ENCODE results near the gene CLDND2. TPM values are rescaled to one million over a fixed set of nuclear protein-coding genes. Genes with fewer than 3 reads are reported as not detected.

The CLDND2 gene
- total and polyA plus RNA-seq, 2 of the 8 experiments (the other 6 are each of a cell fraction or from before 2014, with no cell fraction given): 0.21 to 0.56 TPM

GRCh38 chr19:51319649-51320279 is 49.0 kb downstream of the CLDND2 start:
- no peak overlapping the region for H3K56ac ChIP-seq (replicated peaks; ENCODE audit: insufficient read length, low read depth, low read length)
- CTCF ChIA-PET (ENCODE audit: partially characterized antibody): interaction anchor here (0.9 to 1.2 kb wide), 4 partner anchors 18 to 342 kb away, joined by 3 to 4 read pairs (median 3); partner anchors contain the start of gene SIGLEC10
- DNase-seq (ENCODE audit: low read depth in 1 of 2, low spot score in 2 of 2): no peak
- TF ChIP-seq SAP30 (IDR thresholded peaks at IDR 0.05; ENCODE audit: insufficient read depth, insufficient replicate concordance, low read length) (no peak), SP1 (IDR thresholded peaks at IDR 0.05; ENCODE audit: low read depth, low read length) (no peak), SIRT6 (IDR thresholded peaks at IDR 0.05; ENCODE audit: low read length) (no peak), BRCA1 (IDR thresholded peaks at IDR 0.05; ENCODE audit: low read depth, low read length) (no peak), SP4 (IDR thresholded peaks at IDR 0.05; ENCODE audit: low read length) (no peak), EP300 (IDR thresholded peaks at IDR 0.05; ENCODE audit: borderline replicate concordance in 1 of 2, low read depth in 2 of 2, low read length in 2 of 2) (no peak), YY1 (IDR thresholded peaks at IDR 0.05; ENCODE audit: low read depth, low read length) (no peak), TEAD4 (IDR thresholded peaks at IDR 0.05; ENCODE audit: low read depth, low read length) (no peak), CHD1 (IDR thresholded peaks at IDR 0.05; ENCODE audit: low read depth, low read length) (no peak)
- TF ChIP-seq, protein P1, sequence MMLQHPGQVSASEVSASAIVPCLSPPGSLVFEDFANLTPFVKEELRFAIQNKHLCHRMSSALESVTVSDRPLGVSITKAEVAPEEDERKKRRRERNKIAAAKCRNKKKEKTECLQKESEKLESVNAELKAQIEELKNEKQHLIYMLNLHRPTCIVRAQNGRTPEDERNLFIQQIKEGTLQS (IDR thresholded peaks at IDR 0.05; ENCODE audit: insufficient read depth, low read depth, low read length): no peak
- TF ChIP-seq, protein P2, sequence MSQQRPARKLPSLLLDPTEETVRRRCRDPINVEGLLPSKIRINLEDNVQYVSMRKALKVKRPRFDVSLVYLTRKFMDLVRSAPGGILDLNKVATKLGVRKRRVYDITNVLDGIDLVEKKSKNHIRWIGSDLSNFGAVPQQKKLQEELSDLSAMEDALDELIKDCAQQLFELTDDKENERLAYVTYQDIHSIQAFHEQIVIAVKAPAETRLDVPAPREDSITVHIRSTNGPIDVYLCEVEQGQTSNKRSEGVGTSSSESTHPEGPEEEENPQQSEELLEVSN (IDR thresholded peaks at IDR 0.05): no peak

More at GRCh38 chr19:51319649-51320279, 49.0 kb downstream of the CLDND2 start:
- 92% methylated on average over 9 of the region's 14 CpGs; no CpG with 5 or more reads in 1 of the 2 experiments for WGBS, 2 experiments (ENCODE audit: extremely low coverage in 1 of 2, insufficient coverage in 1 of 2, insufficient read length in 1 of 2, insufficient replicate concordance in 2 of 2, low coverage in 1 of 2, low lambda C conversion rate in 2 of 2, missing lambda C conversion rate in 1 of 2)
- Histone ChIP-seq H3K4me1 (replicated peaks in 1 of 4; ENCODE audit: control insufficient read depth in 3 of 4, insufficient read depth in 4 of 4, low read length in 3 of 4) (peaks cover 0 to 4% (median 2%) of the 10 kb centered on the region in 4 experiments; a peak in 3 of 7 replicates), H3K23me2 (ENCODE audit: low read depth, low read length) (peaks cover 8% of the 10 kb centered on the region; the same call in 1 of the 2 replicates), H2BK12ac (ENCODE audit: low read depth, low read length) (0 out of 2 replicates have a peak overlapping the region, but pooled peaks have one; percentile 68), H3K9me3 (ENCODE audit: insufficient read depth in 2 of 2, low read depth in 1 of 2, low read length in 1 of 2) (no peaks in the 10 kb centered on the region), H2AK5ac (ENCODE audit: low read depth, low read length) (0 out of 2 replicates have a peak overlapping the region, but pooled peaks have one; percentile 13), H3K4me3 (ENCODE audit: extremely low read depth in 1 of 4, insufficient read depth in 2 of 4, low read depth in 3 of 4, low read length in 4 of 4) (no peak overlapping the region), H3K4me2 (ENCODE audit: insufficient read depth in 1 of 2, low read depth in 2 of 2, low read length in 2 of 2) (no peak overlapping the region; a peak in 1 of 4 replicates), H4K5ac (ENCODE audit: insufficient read length, low read depth, low read length) (no peak overlapping the region), H3K23ac (ENCODE audit: insufficient read length) (no peak overlapping the region), H2AFZ (ENCODE audit: low read length) (no peak overlapping the region), H2BK20ac (ENCODE audit: low read length) (no peak overlapping the region), H3K18ac (ENCODE audit: extremely low read depth, low read length) (no peak overlapping the region), H3K27me3 (replicated peaks in 1 of 4; ENCODE audit: control insufficient read depth in 3 of 4, extremely low read depth in 1 of 4, insufficient read depth in 3 of 4, low read length in 3 of 4) (peaks cover 0 to 2% (median 0%) of the 10 kb centered on the region in 4 experiments; a peak in 1 of 7 replicates), H3K9ac (replicated peaks in 1 of 4; ENCODE audit: extremely low read depth in 1 of 4, low read depth in 3 of 4, low read length in 3 of 4) (no peak overlapping the region), H2BK5ac (ENCODE audit: low read depth, low read length) (no peak overlapping the region), H3K36me3 (ENCODE audit: control insufficient read depth in 2 of 4, insufficient read depth in 4 of 4, low read length in 3 of 4) (peaks cover 0 to 3% (median 0%) of the 10 kb centered on the region in 4 experiments; a peak in 1 of 8 replicates), H4K8ac (ENCODE audit: extremely low read depth, insufficient read depth, low read length) (no peak overlapping the region; the same call in 1 of the 2 replicates), H2BK15ac (ENCODE audit: low read length) (no peak overlapping the region), H3K14ac (ENCODE audit: insufficient read length) (no peak overlapping the region), H3K27ac (ENCODE audit: low read depth, low read length) (no peak overlapping the region), H3K79me1 (ENCODE audit: low read depth, low read length) (peaks cover 14% of the 10 kb centered on the region), H2BK120ac (replicated peaks; ENCODE audit: low read depth, low read length) (no peak overlapping the region), H4K20me1 (replicated peaks in 1 of 2; ENCODE audit: control insufficient read depth in 1 of 2, insufficient read depth in 2 of 2, low read length in 2 of 2) (peaks cover 4 to 26% of the 10 kb centered on the region in 2 experiments), H3K4ac (replicated peaks; ENCODE audit: insufficient read length, low read depth, low read length) (no peak overlapping the region), H4K91ac (replicated peaks; ENCODE audit: insufficient read length, low read length) (no peak overlapping the region), H3K79me2 (ENCODE audit: control insufficient read depth in 1 of 2, insufficient read depth in 2 of 2, low read length in 2 of 2) (no peaks in the 10 kb centered on the region)
- POLR2A ChIA-PET (ENCODE audit: partially characterized antibody): interaction anchor here (1.0 to 2.4 kb wide), 4 partner anchors 11 to 74 kb away, joined by 3 to 6 read pairs (median 4); no protein-coding TSS in a partner anchor
- FAIRE-seq: no peak

Measured in H1 (cell line).